DMS53 treated with DMSO at 0.1 percent for 48 hours (cell line): ENCODE data around the gene NSD1.

Source experiments
- DNase-seq: peaks from one replicate; lab custom pipeline; 2025; ENCODE audit not compliant: unreplicated experiment; lab: John Stamatoyannopoulos, UW

The NSD1 gene

DNA sequence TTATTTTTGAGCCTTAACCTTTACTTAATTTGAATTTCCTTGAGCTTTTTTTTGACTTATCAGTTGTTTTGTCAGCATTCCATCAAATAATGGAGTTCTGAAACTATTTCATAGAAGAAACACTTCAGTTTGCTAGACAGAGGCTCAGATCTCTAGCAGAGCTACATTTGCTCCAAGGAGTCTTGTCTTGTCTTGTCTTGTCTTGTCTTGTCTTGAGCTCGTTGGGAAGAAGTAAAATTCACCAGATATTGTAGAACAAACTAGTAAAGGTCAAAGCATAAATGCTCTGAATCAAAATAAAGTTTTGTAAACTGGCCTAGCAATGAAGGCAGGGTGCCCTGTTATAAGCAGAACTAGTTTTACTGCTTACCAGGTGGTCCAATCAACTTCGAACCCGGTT lies 136.4 kb downstream of the NSD1 start:
- DNase-seq = no peak

GRCh38 chr5:177270653-177271052 lies 137.1 kb downstream of the NSD1 start:
- DNase-seq = no peak

- no peak for DNase-seq
Measured at GRCh38 chr5:177271113-177271512, 137.5 kb downstream of the NSD1 start.

- no peak for DNase-seq
Measured at GRCh38 chr5:177275883-177276282, 142.3 kb downstream of the NSD1 start.

DNA sequence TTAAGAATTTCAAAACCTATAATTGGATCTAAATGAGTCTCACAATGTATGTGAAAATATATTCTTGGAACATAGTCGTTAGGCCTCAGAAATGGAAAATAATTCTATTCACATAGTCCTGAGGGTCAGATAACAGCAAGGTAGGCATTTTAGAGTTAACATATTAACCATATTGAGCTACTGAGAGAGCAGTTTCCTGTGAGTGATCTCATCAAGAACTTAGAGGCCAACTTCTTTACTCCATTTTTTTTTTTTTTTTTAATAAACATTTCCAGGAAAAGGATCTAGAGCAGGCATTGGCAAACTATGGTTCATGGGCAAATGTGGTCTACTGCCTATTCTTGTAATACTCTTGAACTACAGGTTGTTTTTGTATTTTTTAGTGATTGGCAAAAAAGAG lies 143.3 kb downstream of the NSD1 start:
- DNase-seq = no peak

GRCh38 chr5:177288191-177288590 lies 154.6 kb downstream of the NSD1 start:
- DNase-seq = no peak

DNA sequence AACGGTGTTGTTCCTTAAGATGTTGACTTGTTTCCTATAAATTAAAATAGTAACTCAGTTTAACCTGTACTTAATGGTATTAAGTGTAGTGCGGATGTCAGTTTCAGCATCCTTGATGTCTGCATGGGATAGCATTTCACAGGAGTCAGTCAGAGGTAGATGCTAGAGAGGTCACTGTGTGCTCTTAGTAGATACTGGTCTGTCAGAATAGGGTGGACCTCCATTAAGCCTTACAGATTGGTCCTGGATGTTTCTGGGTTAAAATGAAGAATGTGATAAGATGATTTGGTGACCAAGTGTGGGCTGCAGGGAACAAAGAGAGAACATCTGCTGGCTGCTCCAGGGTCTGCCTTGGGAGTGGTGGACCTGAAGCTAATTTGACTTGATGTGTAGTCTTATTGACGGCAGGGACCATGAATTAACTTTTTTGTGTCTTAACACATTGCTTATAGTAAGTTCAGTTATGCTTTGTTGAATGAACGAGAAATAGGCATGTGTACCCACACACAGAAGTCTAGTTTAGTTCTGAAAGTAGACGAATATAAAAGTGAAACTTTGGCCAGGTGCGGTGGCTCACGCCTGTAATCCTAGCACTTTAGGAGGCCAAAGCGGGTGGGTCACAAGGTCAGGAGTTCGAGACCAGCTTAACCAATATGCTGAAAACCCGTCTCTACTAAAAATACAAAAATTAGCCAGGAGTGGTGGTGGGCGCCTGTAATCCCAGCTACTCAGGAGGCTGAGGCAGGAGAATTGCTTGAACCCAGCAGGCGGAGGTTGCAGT lies 157.4 kb downstream of the NSD1 start:
- no peak for DNase-seq

- no peak for DNase-seq
Measured at GRCh38 chr5:177291735-177292134, 158.2 kb downstream of the NSD1 start.

- DNase-seq = no peak
Measured at GRCh38 chr5:177293819-177294581, 160.4 kb downstream of the NSD1 start.

GRCh38 chr5:177294632-177295031 lies 161.1 kb downstream of the NSD1 start:
- no peak for DNase-seq

DNA sequence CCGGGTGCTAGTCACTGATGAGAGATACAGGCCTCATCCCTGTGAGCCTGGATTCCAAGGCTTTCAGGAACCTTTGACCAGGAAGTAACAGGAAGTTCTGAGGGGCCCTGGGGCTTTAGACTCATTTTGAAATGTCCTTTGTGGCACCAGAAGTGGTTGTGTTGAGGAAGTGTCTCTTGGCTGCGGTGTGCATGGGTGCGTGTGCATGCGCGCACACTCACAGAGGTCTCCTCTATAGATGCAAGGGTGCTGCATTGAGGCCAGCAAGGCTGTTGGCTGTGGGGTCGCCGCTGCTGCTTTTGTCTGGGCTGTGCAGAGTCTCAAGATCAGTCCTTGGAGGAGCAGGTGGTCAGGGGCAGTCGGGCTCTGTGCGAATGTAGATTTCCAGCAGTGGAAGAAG lies 162.4 kb downstream of the NSD1 start:
- DNase-seq = no peak

- no peak for DNase-seq
Measured at GRCh38 chr5:177296581-177296980, 163.0 kb downstream of the NSD1 start.

DNA sequence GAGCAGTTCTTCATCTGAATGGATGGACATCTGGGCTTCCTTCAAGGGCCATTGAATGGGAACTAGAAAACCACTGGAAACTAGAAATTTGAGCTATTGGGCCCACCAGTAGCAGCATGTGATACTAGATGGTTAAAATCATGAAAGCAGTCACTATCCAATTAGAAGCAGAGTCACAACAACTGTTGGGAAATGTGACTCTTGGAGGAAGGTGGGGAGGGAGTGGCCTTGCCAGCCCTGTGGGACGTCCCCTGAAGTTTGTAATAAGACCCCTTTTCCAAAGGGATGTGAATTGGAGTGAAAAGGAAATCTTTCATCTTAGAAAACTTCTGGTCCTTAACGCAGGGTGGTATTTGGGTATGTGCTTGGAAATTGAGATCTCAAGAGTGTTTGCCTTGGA lies 164.3 kb downstream of the NSD1 start:
- no peak for DNase-seq

- no peak for DNase-seq
Measured at GRCh38 chr5:177299697-177300096, 166.1 kb downstream of the NSD1 start.

DNA sequence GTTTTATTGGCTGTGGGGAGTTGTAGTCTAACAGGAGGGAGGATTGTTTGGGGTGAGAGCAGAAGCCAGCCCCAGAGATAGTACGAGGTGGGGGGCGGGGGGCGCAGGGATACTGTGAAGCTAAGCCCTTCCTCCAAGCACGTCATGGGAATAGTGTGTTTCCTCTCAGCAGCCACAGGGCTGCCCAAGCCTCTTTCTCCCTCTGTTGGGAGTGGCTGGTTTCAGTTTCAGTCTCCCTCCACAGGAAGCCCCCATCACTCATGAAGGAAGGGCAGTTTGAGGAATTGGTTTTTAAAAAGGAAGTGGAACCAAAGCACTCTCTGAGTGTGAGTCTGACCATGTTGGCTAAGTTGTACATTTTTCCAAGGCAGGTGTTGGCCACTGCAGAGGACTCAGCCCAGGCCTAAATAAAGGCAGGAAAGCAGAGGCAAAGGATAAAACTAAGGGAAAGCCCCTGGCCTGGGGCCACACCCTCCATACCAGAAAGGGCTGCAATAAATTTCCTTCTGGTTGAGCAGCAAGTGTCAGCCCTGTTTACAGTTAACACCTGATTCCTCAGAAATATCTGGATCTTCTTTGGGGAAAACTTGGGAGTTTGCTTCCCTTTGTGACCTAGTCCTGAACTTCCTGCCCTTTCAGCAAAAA lies 166.8 kb downstream of the NSD1 start:
- DNase-seq = no peak

GRCh38 chr5:177300951-177301350 lies 167.4 kb downstream of the NSD1 start:
- DNase-seq = no peak

DNA sequence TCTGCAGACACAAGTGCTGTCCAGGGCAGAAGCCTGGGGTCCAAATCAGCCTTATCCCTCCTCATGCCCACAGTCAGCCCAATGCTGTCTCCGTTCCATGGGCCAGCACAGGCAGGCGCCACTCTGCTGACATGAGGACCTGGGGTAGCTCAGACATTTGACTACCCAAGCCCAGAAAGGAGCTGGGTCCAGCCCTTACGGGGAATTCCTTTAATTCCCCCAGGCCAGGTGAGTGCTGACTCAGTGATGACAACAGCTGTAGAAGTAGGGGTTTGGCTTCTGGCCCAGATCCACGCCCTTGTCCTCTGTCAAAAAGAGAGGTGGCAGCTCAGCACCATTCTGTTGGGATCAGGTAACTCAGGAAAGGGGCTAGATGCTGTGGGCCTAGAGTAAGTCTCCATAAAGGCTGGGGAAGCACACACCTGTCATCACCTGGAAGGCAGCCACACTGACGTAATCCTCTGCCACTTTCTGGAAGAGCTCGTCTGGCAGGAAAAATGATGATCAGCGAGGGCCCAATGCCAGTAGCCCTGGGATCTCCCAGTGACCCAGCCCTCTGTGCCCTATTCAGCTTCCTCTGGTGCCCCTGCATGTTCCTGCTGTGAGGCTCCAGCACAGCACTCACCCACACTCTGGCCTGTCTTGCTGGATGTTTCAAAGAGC lies 168.1 kb downstream of the NSD1 start:
- peak; percentile 98 for DNase-seq

DNA sequence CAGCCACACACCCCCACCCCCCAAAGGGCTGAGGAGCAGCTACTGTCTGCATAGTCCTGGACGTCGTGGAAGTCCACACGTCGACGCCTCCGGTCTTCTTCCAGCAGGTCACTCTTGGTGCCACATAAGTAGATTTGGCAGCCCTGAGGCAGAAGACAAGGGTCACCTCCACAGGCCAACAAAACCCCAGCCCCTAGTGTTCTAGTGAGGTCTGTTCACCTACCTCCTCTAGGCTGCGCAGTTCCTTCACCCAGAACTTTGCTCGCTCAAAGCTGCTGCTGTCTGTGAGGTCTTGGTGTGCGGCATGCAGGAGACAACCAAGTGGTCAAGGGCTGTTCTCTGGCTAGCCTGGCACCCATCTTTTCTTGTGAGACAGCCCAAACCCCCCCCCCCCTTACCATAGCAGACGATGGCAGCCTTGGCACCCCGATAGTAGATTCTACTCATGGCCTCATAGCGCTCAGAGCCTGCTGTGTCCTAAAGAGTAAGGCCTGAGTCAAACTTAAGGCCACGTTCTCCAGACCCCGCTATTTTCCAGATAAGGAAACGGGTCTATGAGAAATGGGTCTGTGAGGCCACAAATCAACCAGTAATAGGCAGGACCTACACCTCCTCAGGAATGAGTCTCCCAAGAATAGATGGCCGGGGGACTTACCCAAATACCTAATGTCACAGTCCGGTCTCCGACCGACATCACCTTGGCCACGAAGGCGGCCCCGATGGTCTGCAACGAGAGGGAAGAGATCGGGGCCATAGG lies 169.0 kb downstream of the NSD1 start:
- no peak for DNase-seq

GRCh38 chr5:177303121-177303924 lies 169.8 kb downstream of the NSD1 start, which contains the start of the genes PRELID1 and RAB24:
TSS of gene PRELID1 (plus strand) at chr5:177303799. CDS start at chr5:177303986, 187 bp downstream.
TSS of gene RAB24 (minus strand) at chr5:177303719. CDS start at chr5:177303288, 431 bp downstream.
- DNase-seq = peak; percentile 68

GRCh38 chr5:177303925-177304391 lies 170.4 kb downstream of the NSD1 start:
- no peak for DNase-seq
